Frontal cortex (tissue), 4 donors: Measurements from ENCODE around the gene ARRB2. TPM values are rescaled to one million over a fixed set of nuclear protein-coding genes. Genes with fewer than 3 reads are reported as not detected.

Experiments used
- DNase-seq, 2 donors: peaks; one replicate each; pipeline ENCODE4 v3.0.0; 2012; ENCODE audit warnings: low spot score in 2 of 2
- FAIRE-seq: peaks from 2 replicates; lab custom pipeline; 2012; peaks lifted over from hg19 to GRCh38; lab: Jason Lieb, UNC
- total RNA-seq: library from RNA; depleted of rRNA; stranded (reverse); fragments of >200 nt; gene quantifications from one replicate; pipeline ENCODE4 v1.2.3, GENCODE V29; 2014
- donor health status: control.
- donor health status: control.
- donor health status: control.

The ARRB2 gene
- total RNA-seq, 1 donor from 2014 or later, result 16.3 TPM

DNA sequence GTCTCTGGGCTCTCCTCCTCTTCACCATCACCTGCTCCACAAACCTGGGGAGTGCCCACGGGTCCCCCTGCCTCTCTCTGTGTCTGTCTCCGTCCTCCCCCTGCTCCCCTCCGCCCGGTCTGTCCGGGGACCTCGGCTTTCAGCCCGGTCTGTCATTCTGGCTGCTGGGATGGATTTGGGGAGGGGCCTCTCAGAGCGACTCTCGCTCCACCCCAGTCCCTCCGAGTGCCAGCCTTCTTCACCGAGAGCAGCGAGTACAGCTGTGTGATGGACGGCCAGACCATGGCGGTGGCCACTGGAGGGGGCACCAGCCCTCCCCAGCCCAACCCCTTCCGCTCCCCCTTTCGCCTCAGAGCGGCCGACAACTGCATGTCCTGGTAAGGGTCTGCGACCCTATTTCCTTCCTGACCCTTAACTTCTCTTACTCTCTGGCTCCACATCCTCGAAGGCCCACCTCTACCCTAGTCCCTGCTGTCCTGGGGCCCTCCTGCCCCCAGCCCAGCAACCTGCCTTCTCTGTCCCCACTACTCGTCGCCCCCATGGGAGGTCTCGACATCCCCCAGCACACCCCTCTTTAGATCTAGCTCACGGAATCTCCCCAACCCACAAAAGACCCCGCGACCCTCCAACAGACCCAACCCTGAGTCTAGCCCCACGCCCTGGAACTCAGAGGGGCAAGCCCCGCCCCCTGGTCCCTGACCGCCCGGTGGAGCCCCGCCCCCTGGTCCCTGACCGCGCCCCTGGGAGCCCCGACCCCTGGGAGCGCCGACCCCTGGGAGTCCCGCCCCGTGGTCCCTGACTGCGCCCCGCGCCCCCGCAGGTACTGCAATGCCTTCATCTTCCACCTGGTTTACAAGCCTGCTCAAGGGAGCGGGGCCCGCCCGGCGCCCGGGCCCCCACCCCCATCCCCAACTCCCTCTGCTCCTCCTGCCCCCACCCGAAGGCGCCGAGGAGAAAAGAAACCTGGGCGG, 34.9 kb downstream of the ARRB2 start:
- DNase-seq, result peak in 1 of 2 donors; percentile 31
- no peak for FAIRE-seq

DNA sequence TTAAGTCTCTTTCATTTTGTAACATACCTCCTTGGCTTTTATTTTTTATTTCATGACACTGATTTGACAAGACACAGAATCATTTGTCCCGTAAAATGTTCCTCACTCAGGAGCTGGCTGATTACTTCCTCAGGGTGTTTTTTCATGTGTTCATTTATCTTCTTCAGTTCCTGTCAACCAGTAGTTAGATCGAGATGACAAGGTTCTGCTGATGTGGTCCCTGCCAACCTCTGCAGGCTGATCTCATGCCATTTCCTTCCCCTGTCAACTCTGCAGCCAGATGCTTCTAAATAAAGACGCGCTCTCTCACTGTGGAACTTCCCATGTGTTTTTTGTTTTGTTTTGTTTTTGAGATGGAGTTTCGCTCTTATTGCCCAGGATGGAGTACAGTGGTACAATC, 37.4 kb downstream of the ARRB2 start:
- DNase-seq (no peak), FAIRE-seq (no peak)

DNA sequence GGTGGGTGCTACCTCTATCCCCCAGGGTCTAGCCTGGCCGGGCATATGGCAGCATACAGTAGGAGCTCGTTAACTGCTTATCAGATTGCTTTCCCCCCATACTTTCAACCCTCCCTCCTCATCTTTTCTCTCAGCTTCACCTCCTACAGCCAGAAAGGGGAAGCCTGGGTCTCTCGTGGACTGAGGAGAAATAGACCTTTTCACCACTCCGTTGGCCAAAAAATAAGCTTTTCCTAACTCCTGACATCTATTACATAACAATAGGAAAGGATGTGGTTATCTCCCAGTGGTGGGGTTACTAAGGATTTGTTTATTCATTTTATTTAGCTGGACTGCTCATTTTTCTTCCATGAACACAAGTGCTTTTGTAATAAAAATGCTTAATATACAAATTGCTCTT, 38.3 kb downstream of the ARRB2 start:
- FAIRE-seq, result no peak
- no peak for DNase-seq

DNA sequence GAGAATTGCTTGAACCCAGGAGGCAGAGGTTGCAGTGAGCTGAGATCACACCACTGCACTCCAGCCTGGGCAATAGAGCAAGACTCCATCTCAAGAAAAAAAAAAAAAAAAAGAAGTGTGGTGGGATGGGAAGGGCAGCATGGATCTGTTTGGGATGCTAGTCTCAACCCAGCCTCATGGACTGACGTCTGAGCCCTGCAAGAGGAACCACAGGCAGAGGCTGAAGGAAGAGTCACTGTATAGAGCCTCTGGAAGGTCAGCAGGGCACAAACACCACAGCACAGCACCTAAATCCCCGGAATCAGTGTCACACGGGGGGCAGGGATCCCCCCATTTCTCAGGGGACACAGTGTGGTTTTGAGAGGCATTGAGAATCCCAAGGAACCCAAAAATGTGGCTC, 40.2 kb downstream of the ARRB2 start:
- FAIRE-seq (no peak), DNase-seq (no peak)

DNA sequence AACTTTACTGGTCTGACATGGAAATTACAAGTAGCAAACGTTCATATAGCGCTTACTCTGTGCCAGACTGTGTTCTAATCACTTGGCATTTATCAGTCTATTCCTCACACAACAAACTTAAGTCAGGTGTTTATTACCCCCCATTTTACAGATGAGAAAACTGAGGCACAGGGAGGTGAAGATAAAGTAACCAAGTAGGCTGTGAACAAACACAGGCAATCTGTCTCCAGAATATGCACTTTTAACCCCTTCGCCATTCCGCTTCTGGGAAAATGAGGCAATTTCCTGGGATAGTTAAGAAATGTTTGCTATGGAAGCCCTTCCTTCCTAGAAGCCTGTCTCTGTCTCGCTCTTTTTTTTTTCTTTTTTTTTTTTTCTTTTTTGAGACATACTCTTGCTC, 41.5 kb downstream of the ARRB2 start:
- DNase-seq, result no peak
- no peak for FAIRE-seq

DNA sequence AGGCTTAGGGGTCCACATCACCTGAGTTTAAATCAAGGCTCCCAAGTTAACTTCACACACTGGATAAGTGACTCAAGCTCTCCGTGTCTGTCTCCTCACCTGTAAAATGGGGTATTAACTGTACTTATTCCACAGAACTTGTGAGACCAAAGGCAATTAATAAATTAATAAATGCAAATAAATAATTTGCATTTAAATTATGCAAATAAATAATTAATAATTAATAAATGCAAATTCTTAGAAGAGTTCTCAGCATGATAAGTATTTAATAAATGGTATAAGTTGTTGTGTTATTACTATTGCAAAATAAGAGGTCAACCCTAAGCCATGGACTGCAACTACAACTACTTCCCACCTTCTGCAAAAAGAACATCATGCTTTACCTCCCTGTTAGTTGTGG, 43.0 kb downstream of the ARRB2 start:
- DNase-seq, result no peak
- no peak for FAIRE-seq

DNA sequence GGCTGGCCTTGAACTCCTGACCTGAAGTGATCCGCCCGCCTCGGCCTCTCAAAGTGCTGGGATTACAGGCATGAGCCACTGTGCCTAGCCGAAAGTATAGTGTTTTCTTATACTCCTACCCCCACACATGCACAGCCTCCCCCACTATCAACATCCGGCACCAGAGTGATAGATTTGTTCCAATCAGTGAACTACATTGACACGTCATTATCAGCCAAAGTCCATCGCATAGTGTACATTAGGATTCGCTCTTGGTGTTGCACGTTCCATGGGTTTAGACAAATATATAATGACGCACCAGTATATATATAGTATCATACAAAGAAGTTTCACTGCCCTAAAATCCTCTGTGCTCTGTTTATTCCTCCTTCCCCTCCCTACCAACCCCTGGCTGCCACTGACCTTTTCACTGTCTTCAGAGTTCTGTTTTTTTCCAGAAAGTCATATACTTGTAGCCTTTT, 49.4 kb downstream of the ARRB2 start:
- FAIRE-seq, result no peak
- DNase-seq, result no peak

DNA sequence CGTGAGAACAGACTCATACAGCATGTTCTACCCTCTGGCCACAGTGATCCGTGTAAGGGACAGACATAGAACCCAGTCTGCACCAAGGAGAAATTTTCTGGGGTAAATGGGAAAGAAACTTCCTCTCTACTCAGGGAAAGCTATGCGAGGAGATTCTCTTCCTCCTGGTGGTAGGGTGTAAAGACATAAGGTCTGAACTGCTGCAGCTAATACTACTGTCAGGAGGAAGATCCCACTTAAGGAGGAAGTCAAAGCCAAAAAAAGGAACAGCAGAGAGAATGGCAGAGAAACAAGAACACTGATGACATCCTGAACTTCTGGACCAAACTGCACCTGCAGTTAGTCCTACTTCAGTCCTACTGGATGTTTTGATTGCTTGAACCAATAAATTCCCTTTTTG, 54.2 kb downstream of the ARRB2 start:
- no peak for FAIRE-seq
- DNase-seq, result no peak

DNA sequence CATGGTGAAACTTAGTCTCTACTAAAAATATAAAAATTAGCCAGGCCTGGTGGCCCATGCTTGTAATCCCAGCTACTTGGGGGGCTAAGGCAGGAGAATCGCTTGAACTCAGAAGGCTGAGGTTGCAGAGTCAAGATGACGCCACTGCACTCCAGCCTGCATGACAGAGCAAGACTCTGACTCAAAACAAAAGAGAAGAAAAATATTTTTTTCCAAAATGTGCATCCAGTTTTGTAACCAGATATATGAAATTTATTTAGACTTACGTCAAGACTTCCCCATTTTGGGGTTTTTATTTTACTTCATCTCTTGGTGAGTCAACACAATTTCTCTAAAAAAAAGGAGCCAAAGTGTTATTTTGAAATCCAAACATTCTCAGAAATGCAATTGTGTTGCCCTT, 55.8 kb downstream of the ARRB2 start:
- FAIRE-seq, result no peak
- DNase-seq, result no peak

DNA sequence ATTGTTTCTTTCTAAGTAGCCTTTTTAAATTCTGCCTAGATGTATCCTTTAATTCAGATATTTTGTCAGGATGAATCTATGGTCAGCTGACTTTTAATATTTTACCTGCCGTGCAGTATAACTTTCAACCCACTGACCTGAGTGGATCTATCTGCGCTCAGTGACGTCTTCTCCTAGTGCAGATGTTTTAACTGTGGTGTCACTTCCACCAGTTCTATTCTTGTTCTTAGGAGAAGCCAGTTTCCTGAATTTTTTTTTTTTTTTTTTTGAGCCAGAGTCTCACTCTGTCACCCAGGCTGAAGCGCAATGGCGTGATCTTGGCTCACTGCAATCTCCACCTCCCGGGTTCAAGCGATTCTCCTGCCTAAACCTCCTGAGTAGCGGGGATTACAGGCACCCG, 56.3 kb downstream of the ARRB2 start:
- FAIRE-seq (no peak), DNase-seq (no peak)

DNA sequence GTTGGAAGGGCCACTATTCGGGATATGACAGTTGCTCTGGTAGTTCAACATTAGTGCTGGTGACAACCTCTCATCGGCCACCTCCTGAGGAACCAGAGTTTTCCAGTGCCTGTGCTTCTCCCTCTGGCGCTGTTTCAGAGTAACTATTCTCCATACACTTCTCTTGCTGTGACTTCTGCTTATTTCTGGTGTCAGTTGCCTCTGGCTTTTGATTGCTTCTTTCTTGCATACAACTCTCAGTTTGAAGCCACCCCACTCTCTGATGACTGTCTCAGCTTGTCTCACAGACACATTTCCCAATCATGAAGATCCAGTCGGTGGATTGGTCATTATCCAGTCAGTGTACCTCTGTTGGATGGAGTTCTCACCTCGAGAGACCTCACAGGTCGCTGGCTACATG, 57.9 kb downstream of the ARRB2 start:
- no peak for DNase-seq
- no peak for FAIRE-seq

DNA sequence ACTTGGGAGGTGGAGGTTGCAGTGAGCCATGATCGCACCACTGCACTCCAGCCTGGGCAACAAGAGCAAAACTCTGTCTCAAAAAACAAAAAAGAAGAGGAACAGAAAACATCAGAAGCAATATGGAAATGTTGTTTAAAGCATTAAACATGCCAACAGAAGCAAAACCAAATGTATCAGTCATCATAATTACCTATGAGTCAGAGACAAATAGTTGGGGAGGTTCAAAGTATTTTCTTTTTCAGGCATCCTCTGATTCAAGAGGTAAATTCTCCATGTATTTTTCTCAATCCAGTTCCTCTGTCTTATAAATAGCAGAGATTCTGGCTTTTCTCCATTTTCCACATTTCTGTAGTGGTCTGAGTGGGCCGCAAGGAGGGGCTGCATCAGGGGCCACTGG, 59.2 kb downstream of the ARRB2 start:
- FAIRE-seq (no peak), DNase-seq (no peak)

Other genes with a start within 250 kb of the ARRB2 start
- 11.0 TPM for gene SPNS2, start 211.8 kb upstream of the ARRB2 start, total RNA-seq
- 30.2 TPM for gene MYBBP1A, start 155.2 kb upstream of the ARRB2 start, total RNA-seq
- gene GGT6, start 150.1 kb upstream of the ARRB2 start, total RNA-seq, result not detected
- gene SMTNL2, start 126.1 kb upstream of the ARRB2 start, total RNA-seq, result 4.1 TPM
- gene ALOX15, start 69.0 kb upstream of the ARRB2 start, total RNA-seq, result not detected
- 24.5 TPM for gene PELP1, start 6.5 kb upstream of the ARRB2 start, total RNA-seq
- 6.1 TPM for gene MED11, start 20.8 kb downstream of the ARRB2 start, total RNA-seq
- not detected for gene ZMYND15, start 29.2 kb downstream of the ARRB2 start, total RNA-seq
- under 0.01 TPM for gene CXCL16, start 29.3 kb downstream of the ARRB2 start, total RNA-seq
- gene TM4SF5, start 61.3 kb downstream of the ARRB2 start, total RNA-seq, result not detected
- gene VMO1, start 75.7 kb downstream of the ARRB2 start, total RNA-seq, result 1.2 TPM
- not detected for gene GLTPD2, start 78.3 kb downstream of the ARRB2 start, total RNA-seq
- 73.4 TPM for gene PSMB6, start 85.5 kb downstream of the ARRB2 start, total RNA-seq
- 8.6 TPM for gene PLD2, start 96.5 kb downstream of the ARRB2 start, total RNA-seq
- gene MINK1, start 122.7 kb downstream of the ARRB2 start, total RNA-seq, result 15.9 TPM
- gene C17orf107, start 188.9 kb downstream of the ARRB2 start, total RNA-seq, result 2.4 TPM
- 0.82 TPM for gene CHRNE, start 192.5 kb downstream of the ARRB2 start, total RNA-seq
- gene GP1BA, start 221.6 kb downstream of the ARRB2 start, total RNA-seq, result not detected
- 59.1 TPM for gene SLC25A11, start 229.4 kb downstream of the ARRB2 start, total RNA-seq
- 13.0 TPM for gene RNF167, start 229.6 kb downstream of the ARRB2 start, total RNA-seq
- 69.3 TPM for gene PFN1, start 237.9 kb downstream of the ARRB2 start, total RNA-seq
- gene ENO3, start 240.5 kb downstream of the ARRB2 start, total RNA-seq, result 0.82 TPM